GM12873 (cell line): ENCODE data around the gene PGLYRP3.

Experiments
- CTCF ChIP-seq: IDR thresholded peaks from 2 replicates; pipeline ENCODE4 v1.5.1; 2012; ENCODE audit warnings: low read depth, mild to moderate bottlenecking, moderate library complexity, low read length, control low read depth; ENCODE audit not compliant: insufficient read depth; ENCODE audit errors: missing control alignments

Gene PGLYRP3, protein sequence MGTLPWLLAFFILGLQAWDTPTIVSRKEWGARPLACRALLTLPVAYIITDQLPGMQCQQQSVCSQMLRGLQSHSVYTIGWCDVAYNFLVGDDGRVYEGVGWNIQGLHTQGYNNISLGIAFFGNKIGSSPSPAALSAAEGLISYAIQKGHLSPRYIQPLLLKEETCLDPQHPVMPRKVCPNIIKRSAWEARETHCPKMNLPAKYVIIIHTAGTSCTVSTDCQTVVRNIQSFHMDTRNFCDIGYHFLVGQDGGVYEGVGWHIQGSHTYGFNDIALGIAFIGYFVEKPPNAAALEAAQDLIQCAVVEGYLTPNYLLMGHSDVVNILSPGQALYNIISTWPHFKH

GRCh38 chr1:153312570-153313186 is at the start of gene PGLYRP3:
TSS of gene PGLYRP3 (minus strand) at chr1:153312952. CDS start at chr1:153310665, 2,287 bp downstream.
- TF ChIP-seq CTCF, result peak; percentile 11

DNA sequence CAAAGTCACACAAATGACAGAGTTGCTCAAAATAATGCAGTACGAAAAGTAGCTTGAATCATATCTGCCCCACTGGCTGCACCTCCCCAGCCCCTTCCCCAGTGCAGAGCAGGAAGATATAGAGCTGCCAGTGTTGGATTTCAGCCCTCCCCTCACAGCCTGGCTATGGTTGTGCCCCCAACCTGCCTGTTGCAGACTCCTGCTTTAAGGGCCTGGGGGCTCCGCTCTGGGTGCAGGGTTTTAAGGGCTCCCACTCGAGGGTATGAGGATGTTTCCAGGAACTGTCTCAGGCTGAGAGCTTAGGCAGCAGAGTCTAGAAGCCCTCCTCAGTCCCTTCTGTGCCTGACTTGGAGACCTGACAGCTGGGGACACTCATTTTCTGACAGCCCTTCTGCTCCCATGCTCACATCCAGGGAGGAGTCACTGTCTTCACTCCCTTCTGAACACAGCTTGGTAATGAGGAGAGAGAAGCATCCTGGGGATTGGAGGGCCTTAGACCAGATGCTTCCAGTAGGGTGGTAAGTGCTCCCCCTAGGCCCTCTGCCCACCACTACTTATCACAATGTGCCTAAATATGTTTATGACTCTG is 49.5 kb upstream of the PGLYRP3 start:
- TF ChIP-seq CTCF, result no peak

- no peak for TF ChIP-seq CTCF
These were observed 48.8 kb upstream of the PGLYRP3 start for GRCh38 chr1:153361480-153362109.

- TF ChIP-seq CTCF, result no peak
These were observed 48.1 kb upstream of the PGLYRP3 start for GRCh38 chr1:153360592-153361479.

GRCh38 chr1:153360190-153360589 is 47.4 kb upstream of the PGLYRP3 start:
- no peak for TF ChIP-seq CTCF

DNA sequence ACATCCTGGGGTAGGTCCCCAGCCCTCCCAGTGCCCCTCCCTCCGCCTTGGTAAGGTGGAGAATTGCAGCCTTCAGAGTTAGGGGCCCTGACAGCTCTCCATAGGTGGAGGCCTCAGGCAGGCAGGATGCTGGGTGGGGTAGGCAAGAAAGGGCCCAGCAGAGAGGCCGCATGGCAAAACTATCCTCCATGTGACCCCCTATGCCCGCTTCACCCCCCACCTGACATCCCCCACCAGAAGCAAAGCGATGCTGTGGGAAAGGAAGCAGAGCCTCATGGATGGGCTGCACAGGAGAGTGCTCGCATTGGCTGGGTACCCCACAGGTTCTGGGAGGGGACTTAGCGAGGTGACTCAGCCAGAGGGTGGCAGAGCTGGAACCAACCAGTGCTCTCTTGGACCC is 46.5 kb upstream of the PGLYRP3 start:
- TF ChIP-seq CTCF, result no peak
